GM21717 (cell line): ENCODE data around the gene TBCB.
"Not testable (repeated sequence)": the region's sequence is repeated elsewhere in the genome, so short reads cannot be mapped to it uniquely, and the experiment has no call there.

Source experiments
- ATAC-seq: cut with Tn5 transposase; IDR thresholded peaks from one replicate; pipeline ENCODE4 v1.9.1; 2021; ENCODE audit warnings: mild to moderate bottlenecking, moderate library complexity; ENCODE audit not compliant: unreplicated experiment

Gene TBCB

DNA sequence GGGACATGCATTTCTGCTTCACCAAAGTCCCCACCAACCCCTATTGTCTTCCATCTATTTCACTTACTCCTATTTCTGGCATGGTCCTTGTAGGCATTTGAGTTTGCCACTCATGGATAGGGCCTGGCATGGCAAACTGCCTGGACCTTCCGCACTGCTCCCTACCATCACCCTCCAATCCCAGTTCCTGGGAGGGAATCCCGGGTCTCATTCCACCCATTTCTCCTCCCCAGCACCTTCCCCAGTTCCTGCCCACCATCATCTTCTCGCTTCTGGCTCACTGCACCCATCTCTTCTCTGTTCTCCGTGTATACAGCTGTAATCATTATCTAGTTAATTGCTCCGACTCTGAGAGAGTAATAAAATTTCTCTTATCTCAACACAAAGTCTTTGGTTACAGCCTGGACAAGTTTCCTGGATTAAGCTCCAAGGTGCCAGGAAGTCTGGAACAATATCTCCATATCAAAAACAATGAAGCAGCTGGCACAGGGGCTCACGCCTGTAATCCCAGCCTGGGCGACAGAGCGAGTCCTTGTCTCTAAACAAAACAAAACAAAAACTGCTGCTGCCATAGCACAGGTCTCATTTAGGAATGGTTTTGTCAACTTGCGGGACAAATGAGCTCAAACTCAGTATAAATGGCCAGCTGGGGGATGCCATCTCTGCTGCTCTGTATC is 54.0 kb downstream of the TBCB start:
- no peak for ATAC-seq

DNA sequence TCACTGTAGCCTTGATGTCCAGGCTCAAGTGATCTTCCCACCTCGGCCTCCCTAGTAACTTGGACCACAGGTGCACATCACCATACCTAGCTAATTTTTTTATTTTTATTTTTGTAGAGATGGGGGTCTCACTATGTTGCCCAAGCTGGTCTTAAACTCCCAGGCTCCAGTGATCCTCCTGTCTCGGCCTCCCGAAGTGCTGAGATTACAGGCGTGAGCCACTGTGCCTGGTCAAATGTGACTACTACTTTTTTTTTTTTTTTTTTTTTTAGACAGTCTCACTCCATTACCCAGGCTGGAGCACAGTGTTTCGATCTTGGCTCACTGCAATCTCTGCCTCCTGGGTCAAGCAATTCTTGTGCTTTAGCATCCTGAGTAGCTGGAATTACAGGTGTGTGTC is 57.6 kb downstream of the TBCB start:
- ATAC-seq = no peak

DNA sequence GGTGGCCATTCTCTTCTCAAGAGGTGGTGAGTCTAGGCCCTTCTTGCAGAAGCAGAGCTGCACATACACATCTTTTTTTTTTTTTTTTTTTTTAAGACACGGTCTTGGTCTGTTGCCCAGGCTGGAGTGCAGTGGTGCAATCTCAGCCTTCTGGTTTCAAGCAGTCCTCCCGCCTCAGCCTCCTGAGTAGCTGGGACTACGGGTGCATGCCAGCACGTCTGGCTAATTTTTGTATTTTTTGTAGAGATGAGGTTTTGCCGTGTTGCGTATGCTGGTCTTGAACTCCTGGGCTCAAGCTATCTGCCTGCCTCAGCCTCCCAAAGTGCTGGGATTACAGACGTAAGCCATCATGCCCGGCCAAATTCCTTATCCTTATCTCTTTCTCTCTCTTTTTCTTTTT is 58.6 kb downstream of the TBCB start:
- not testable (repeated sequence) for ATAC-seq
